Gastrocnemius medialis (tissue), 4 donors: ENCODE measurements around the gene LRTM1.

ENCODE experiments used
- POLR2A ChIP-seq, 2 donors: fragments of 450-650 bp; IDR thresholded peaks; one replicate each; pipeline ENCODE4 v1.6.1; 2017; ENCODE audit warnings: antibody characterized with exemption in 2 of 2, mild to moderate bottlenecking in 2 of 2, moderate library complexity in 2 of 2
- TF ChIP-seq, protein P1 (sequence below), 5 experiments: fragments of 450-650 bp in 3 of 5; fragments of 200-600 bp in 2 of 5; sonication (generic) in 2 of 5; IDR thresholded peaks in 4 of 5; conservative IDR thresholded peaks in 1 of 5; 1 replicate in 4 of 5; 2 replicates in 1 of 5; pipeline ENCODE4 v1.5.1; 2016 to 2019; ENCODE audit warnings: antibody characterized with exemption in 5 of 5, mild to moderate bottlenecking in 3 of 5, moderate library complexity in 3 of 5

- TF ChIP-seq, protein P1, sequence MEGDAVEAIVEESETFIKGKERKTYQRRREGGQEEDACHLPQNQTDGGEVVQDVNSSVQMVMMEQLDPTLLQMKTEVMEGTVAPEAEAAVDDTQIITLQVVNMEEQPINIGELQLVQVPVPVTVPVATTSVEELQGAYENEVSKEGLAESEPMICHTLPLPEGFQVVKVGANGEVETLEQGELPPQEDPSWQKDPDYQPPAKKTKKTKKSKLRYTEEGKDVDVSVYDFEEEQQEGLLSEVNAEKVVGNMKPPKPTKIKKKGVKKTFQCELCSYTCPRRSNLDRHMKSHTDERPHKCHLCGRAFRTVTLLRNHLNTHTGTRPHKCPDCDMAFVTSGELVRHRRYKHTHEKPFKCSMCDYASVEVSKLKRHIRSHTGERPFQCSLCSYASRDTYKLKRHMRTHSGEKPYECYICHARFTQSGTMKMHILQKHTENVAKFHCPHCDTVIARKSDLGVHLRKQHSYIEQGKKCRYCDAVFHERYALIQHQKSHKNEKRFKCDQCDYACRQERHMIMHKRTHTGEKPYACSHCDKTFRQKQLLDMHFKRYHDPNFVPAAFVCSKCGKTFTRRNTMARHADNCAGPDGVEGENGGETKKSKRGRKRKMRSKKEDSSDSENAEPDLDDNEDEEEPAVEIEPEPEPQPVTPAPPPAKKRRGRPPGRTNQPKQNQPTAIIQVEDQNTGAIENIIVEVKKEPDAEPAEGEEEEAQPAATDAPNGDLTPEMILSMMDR (IDR thresholded peaks at IDR 0.05 in 4 of 5, conservative IDR thresholded peaks at IDR 0.05 in 1 of 5): no peak
- TF ChIP-seq POLR2A (IDR thresholded peaks at IDR 0.05): no peak
Observed at GRCh38 chr3:54931182-54931581, 3.3 kb upstream of the LRTM1 start.
